BLaER1 (cell line): Measurements from ENCODE around the gene SPOCK2.

Experiments used
- H3K27ac ChIP-seq: shearing (Covaris generic); formaldehyde crosslinking; 2 replicates; pipeline ENCODE4 v1.8.1; 2022
- H3K27me3 ChIP-seq: shearing (Covaris generic); formaldehyde crosslinking; 2 replicates; pipeline ENCODE4 v1.8.1; 2022
- H3K36me3 ChIP-seq: shearing (Covaris generic); formaldehyde crosslinking; 2 replicates; pipeline ENCODE4 v1.8.1; 2022
- H3K4me1 ChIP-seq: shearing (Covaris generic); formaldehyde crosslinking; 2 replicates; pipeline ENCODE4 v1.8.1; 2022
- H3K4me2 ChIP-seq: shearing (Covaris generic); formaldehyde crosslinking; 2 replicates; pipeline ENCODE4 v1.8.1; 2022
- H3K4me3 ChIP-seq: shearing (Covaris generic); formaldehyde crosslinking; 2 replicates; pipeline ENCODE4 v1.8.1; 2022
- H3K9ac ChIP-seq: shearing (Covaris generic); formaldehyde crosslinking; 2 replicates; pipeline ENCODE4 v1.8.1; 2022
- H3K9me3 ChIP-seq: shearing (Covaris generic); formaldehyde crosslinking; 2 replicates; pipeline ENCODE4 v1.8.1; 2022
- H4K20me1 ChIP-seq: shearing (Covaris generic); formaldehyde crosslinking; 2 replicates; pipeline ENCODE4 v1.8.1; 2022
- Cebpa-rat ChIP-seq: shearing (Covaris generic); IDR thresholded peaks from 2 replicates; pipeline ENCODE4 v1.8.1; 2022

Gene SPOCK2

GRCh38 chr10:72126184-72126871 is 38.0 kb upstream of the SPOCK2 start:
- Histone ChIP-seq H3K4me3 (no peak overlapping the region), H3K36me3 (peaks cover 25% of the 10 kb centered on the region; the same call in 1 of the 2 replicates), H3K9me3 (peaks cover 4% of the 10 kb centered on the region; the same call in 1 of the 2 replicates), H3K4me1 (peaks cover 5% of the 10 kb centered on the region; the same call in 1 of the 2 replicates), H3K27ac (no peak overlapping the region), H3K27me3 (no peaks in the 10 kb centered on the region), H3K4me2 (no peak overlapping the region), H4K20me1 (no peaks in the 10 kb centered on the region), H3K9ac (no peak overlapping the region)
- TF ChIP-seq Cebpa-rat: no peak

- Histone ChIP-seq H3K9me3 (peaks cover 4% of the 10 kb centered on the region; the same call in 1 of the 2 replicates), H3K4me3 (no peak overlapping the region), H3K27me3 (no peaks in the 10 kb centered on the region), H3K27ac (no peak overlapping the region), H4K20me1 (no peaks in the 10 kb centered on the region), H3K4me1 (peaks cover 5% of the 10 kb centered on the region; the same call in 1 of the 2 replicates), H3K4me2 (no peak overlapping the region), H3K36me3 (peaks cover 28% of the 10 kb centered on the region), H3K9ac (no peak overlapping the region)
- TF ChIP-seq Cebpa-rat: no peak
These were observed 36.6 kb upstream of the SPOCK2 start for GRCh38 chr10:72124989-72125388.

DNA sequence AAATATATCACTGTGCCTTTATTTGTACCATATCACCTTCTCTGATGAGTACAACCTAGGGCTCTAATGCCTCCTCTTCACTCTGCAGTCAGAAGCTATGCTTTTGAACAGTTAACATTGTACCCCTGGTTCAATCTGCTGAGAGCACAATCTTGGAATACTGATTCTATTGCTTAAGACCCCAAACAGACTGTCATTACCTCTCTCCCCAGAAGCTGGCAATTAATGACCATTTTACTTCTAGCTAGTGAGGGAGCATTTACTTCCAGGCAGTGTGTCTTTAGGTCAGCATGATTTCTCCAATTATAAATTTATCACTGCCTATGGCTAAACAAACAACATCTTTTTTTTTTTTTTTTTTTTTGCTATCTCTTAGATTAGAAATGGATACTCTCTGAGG is 36.0 kb upstream of the SPOCK2 start:
- Histone ChIP-seq H3K27me3 (no peaks in the 10 kb centered on the region), H3K4me2 (no peak overlapping the region), H3K4me3 (no peak overlapping the region), H3K4me1 (peaks cover 5% of the 10 kb centered on the region; the same call in 1 of the 2 replicates), H3K9ac (no peak overlapping the region), H3K27ac (no peak overlapping the region), H3K9me3 (peaks cover 2% of the 10 kb centered on the region; the same call in 1 of the 2 replicates), H3K36me3 (peaks cover 31% of the 10 kb centered on the region), H4K20me1 (no peaks in the 10 kb centered on the region)
- TF ChIP-seq Cebpa-rat: no peak

- Histone ChIP-seq H3K4me2 (no peak overlapping the region), H3K9ac (no peak overlapping the region), H3K4me1 (peaks cover 5% of the 10 kb centered on the region; the same call in 1 of the 2 replicates), H3K36me3 (peaks cover 36% of the 10 kb centered on the region), H3K9me3 (no peaks in the 10 kb centered on the region), H3K4me3 (no peak overlapping the region), H3K27ac (no peak overlapping the region), H4K20me1 (no peaks in the 10 kb centered on the region), H3K27me3 (no peaks in the 10 kb centered on the region)
- no peak for TF ChIP-seq Cebpa-rat
These were observed 35.3 kb upstream of the SPOCK2 start for GRCh38 chr10:72123616-72124015.

- Histone ChIP-seq H3K4me3 (no peak overlapping the region), H3K27ac (no peak overlapping the region), H4K20me1 (no peaks in the 10 kb centered on the region), H3K4me2 (no peak overlapping the region), H3K9me3 (peaks cover 6% of the 10 kb centered on the region), H3K36me3 (peaks cover 39% of the 10 kb centered on the region), H3K9ac (no peak overlapping the region), H3K27me3 (no peaks in the 10 kb centered on the region), H3K4me1 (peaks cover 5% of the 10 kb centered on the region; the same call in 1 of the 2 replicates)
- no peak for TF ChIP-seq Cebpa-rat
These were observed 33.9 kb upstream of the SPOCK2 start for GRCh38 chr10:72122221-72122620.

DNA sequence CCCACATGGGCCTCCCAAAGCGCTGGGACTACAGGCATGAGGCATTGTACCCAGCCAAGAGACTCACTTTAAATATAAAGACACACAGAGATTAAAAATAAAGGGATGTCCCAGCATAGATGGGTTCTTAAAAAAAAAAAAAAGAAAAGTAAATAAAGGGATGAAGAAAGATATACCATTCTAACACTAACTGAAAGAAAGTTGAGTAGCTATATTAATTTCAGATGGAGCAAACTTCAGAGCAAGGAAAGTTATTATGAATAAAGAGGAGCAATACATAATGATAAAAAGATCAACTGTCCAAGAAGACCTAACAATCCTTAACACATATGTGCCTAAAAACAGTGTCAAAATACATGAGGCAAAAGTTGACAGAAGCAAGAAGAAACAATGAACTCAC is 33.0 kb upstream of the SPOCK2 start:
- H3K9me3 ChIP-seq: peaks cover 15% of the 10 kb centered on the region
- no peak for TF ChIP-seq Cebpa-rat
- peaks cover 41% of the 10 kb centered on the region for H3K36me3 ChIP-seq

GRCh38 chr10:72116372-72116771 is 28.0 kb upstream of the SPOCK2 start:
- H3K9ac ChIP-seq: no peak overlapping the region
- peaks cover 20% of the 10 kb centered on the region for H3K9me3 ChIP-seq
- H3K36me3 ChIP-seq: peaks cover 52% of the 10 kb centered on the region
- H3K4me3 ChIP-seq: no peak overlapping the region
- no peak overlapping the region for H3K4me2 ChIP-seq
- no peaks in the 10 kb centered on the region for H3K4me1 ChIP-seq
- H4K20me1 ChIP-seq: no peaks in the 10 kb centered on the region
- H3K27me3 ChIP-seq: no peaks in the 10 kb centered on the region
- H3K27ac ChIP-seq: no peak overlapping the region
- no peak for TF ChIP-seq Cebpa-rat

More for the DNA sequence above, 33.0 kb upstream of the SPOCK2 start:
- Histone ChIP-seq H3K27ac (no peak overlapping the region), H3K4me3 (no peak overlapping the region), H4K20me1 (no peaks in the 10 kb centered on the region), H3K4me1 (peaks cover 5% of the 10 kb centered on the region; the same call in 1 of the 2 replicates), H3K9ac (no peak overlapping the region), H3K27me3 (no peaks in the 10 kb centered on the region), H3K4me2 (no peak overlapping the region)

DNA sequence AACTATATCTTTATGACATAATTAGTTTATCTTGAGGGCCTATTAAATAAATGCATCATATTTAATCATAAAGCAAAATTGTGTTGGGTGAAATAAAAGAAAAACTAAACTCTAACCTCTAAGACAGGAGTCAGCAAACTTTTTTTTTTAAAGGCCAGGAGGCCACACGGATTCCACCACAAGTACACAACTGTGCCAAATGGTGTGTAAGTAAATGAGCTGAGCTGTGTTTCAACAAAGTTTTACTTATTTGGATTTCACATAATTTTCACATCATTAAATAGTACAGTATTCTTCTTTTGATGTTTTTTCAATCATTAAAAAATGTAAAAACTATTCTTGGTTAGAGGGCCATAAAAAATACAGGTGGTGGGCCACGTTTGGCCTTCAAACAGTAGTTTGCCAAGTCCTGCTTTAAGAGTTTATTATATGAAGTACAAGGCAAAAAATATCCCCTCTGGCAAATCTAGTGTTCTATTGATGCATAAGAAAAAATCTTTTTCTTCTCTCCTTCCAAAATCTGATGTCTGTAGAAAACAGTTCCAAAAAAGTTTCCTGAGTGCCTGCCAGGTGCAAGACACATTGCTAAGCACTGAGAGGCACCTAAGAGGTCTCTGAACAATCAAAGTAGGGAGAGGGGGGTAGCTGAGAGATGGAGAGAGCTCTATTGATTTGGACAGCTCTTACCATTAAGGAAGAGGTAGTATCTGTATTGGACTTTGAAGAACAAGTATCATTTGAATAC is 26.5 kb upstream of the SPOCK2 start:
- TF ChIP-seq Cebpa-rat: no peak
- no peak overlapping the region for H3K27ac ChIP-seq
- no peak overlapping the region for H3K9ac ChIP-seq
- peaks cover 20% of the 10 kb centered on the region for H3K9me3 ChIP-seq
- H3K36me3 ChIP-seq: peaks cover 58% of the 10 kb centered on the region
- H3K4me3 ChIP-seq: no peak overlapping the region
- no peaks in the 10 kb centered on the region for H4K20me1 ChIP-seq
- H3K4me2 ChIP-seq: no peak overlapping the region
- no peaks in the 10 kb centered on the region; the same call in 1 of the 2 replicates for H3K4me1 ChIP-seq
- H3K27me3 ChIP-seq: no peaks in the 10 kb centered on the region

- Histone ChIP-seq H3K4me2 (no peak overlapping the region), H3K9ac (no peak overlapping the region)
These were observed 22.5 kb upstream of the SPOCK2 start for GRCh38 chr10:72110673-72111401.

More at GRCh38 chr10:72110673-72111401, 22.5 kb upstream of the SPOCK2 start:
- TF ChIP-seq Cebpa-rat: no peak
- no peaks in the 10 kb centered on the region for H3K27me3 ChIP-seq
- H3K9me3 ChIP-seq: 0 out of 2 replicates have a peak, but pooled peaks cover 1% of the 10 kb centered on the region
- no peak overlapping the region for H3K4me3 ChIP-seq
- no peaks in the 10 kb centered on the region for H4K20me1 ChIP-seq
- peaks cover 40% of the 10 kb centered on the region for H3K4me1 ChIP-seq
- H3K27ac ChIP-seq: no peak overlapping the region
- H3K36me3 ChIP-seq: peaks cover 26% of the 10 kb centered on the region
